DOHH2 (cell line): ENCODE measurements around the gene MAPK6.
"Not testable (repeated sequence)": the region's sequence is repeated elsewhere in the genome, so short reads cannot be mapped to it uniquely, and the experiment has no call there.

ENCODE experiments used
- H3F3A ChIP-seq: fragments of 200-600 bp; sonication (generic), shearing (Covaris generic); 2 replicates; pipeline ENCODE4 v1.6.0; 2016; ENCODE audit warnings: antibody characterized with exemption, mild to moderate bottlenecking; ENCODE audit not compliant: control insufficient read depth, insufficient read depth
- H3K27ac ChIP-seq: fragments of 200-600 bp; sonication (generic); 2 replicates; pipeline ENCODE4 v1.5.1; 2014; ENCODE audit warnings: low read depth, mild to moderate bottlenecking, low read length, moderate library complexity
- H3K27me3 ChIP-seq: fragments of 200-600 bp; sonication (generic); 2 replicates; pipeline ENCODE4 v1.6.1; 2014; ENCODE audit warnings: mild to moderate bottlenecking, low read length, mixed read lengths; ENCODE audit not compliant: control insufficient read depth
- H3K36me3 ChIP-seq: fragments of 200-600 bp; sonication (generic); 2 replicates; pipeline ENCODE4 v1.6.1; 2014; ENCODE audit warnings: mild to moderate bottlenecking, low read length, moderate library complexity, mixed read lengths; ENCODE audit not compliant: control insufficient read depth
- H3K4me1 ChIP-seq: fragments of 200-600 bp; sonication (generic); 2 replicates; pipeline ENCODE4 v1.6.1; 2014; ENCODE audit warnings: mild to moderate bottlenecking, low read length, mixed read lengths; ENCODE audit not compliant: control insufficient read depth
- H3K4me2 ChIP-seq: fragments of 200-600 bp; sonication (generic); 2 replicates; pipeline ENCODE4 v1.6.0; 2014; ENCODE audit warnings: mild to moderate bottlenecking, low read length, moderate library complexity
- H3K4me3 ChIP-seq: fragments of 200-600 bp; sonication (generic); 2 replicates; pipeline ENCODE4 v1.5.1; 2014; ENCODE audit warnings: mild to moderate bottlenecking, low read length, mixed read lengths
- H3K79me2 ChIP-seq: fragments of 200-600 bp; sonication (generic); 2 replicates; pipeline ENCODE4 v1.6.1; 2014; ENCODE audit warnings: mild to moderate bottlenecking, low read length, mixed read lengths; ENCODE audit not compliant: control insufficient read depth
- H3K9me2 ChIP-seq: fragments of 200-600 bp; sonication (generic); replicated peaks from 2 replicates; pipeline ENCODE4 v1.6.1; 2014; ENCODE audit warnings: mild to moderate bottlenecking, low read length, mixed read lengths; ENCODE audit not compliant: control insufficient read depth
- H3K9me3 ChIP-seq: fragments of 200-600 bp; sonication (generic); 2 replicates; pipeline ENCODE4 v1.6.1; 2014; ENCODE audit warnings: antibody characterized with exemption, low read length, mixed read lengths; ENCODE audit not compliant: control insufficient read depth, insufficient read depth
- H4K20me1 ChIP-seq: fragments of 200-600 bp; sonication (generic); 2 replicates; pipeline ENCODE4 v1.6.0; 2014; ENCODE audit warnings: low read depth, mild to moderate bottlenecking, antibody characterized with exemption, low read length, moderate library complexity; ENCODE audit not compliant: control insufficient read depth, insufficient read depth
- CTCF ChIP-seq: fragments of 200-600 bp; sonication (generic); IDR thresholded peaks from one replicate; pipeline ENCODE4 v1.5.1; 2014; ENCODE audit warnings: antibody characterized with exemption, mild to moderate bottlenecking, low read depth, low read length; ENCODE audit not compliant: poor library complexity, severe bottlenecking
- EZH2phosphoT487 ChIP-seq: fragments of 200-600 bp; sonication (generic); IDR thresholded peaks from 2 replicates; pipeline ENCODE4 v1.6.1; 2017; ENCODE audit warnings: borderline replicate concordance, mild to moderate bottlenecking, antibody characterized with exemption, low read length, moderate library complexity, mixed read lengths

The MAPK6 gene

DNA sequence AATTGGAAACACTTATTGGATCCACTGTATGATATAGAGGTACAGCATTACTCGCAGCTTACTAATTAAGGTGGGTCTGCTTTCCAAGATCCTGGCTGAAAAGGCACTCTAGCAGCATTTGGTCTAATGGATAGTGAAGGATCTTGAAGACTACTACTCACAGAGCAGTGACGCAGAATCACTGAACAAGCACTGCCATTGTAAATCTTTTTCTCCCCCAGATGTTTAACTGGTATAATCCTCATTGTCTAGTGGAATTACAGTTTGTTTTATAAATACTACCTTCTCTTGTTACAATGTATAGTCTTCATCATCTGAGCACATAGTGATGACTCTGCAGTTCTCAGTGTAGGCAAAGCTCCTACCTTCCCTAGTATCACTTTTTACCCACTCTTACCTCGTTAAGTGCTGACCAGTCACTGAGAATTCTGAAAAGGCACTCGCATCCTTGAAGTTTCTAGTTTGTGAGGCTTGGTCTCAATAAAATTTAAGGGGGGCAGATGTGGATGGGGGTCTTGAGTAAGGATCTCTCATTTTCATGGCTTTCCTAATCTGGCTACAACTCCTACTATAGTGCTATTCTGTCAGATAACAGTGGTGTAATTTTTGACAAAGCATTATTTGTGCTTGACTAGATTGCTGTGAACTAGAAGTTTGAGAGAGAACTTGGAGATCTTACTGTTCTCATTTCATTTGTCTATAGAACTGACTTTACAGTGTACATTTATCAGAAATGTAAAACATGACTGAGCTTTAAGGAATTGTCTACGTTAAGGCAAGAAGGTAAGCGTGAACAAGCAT lies 23.2 kb downstream of the MAPK6 start:
- H3K36me3 ChIP-seq = peaks cover 9% of the 10 kb centered on the region
- no peak overlapping the region for H3K27ac ChIP-seq
- H3K9me3 ChIP-seq = no peaks in the 10 kb centered on the region
- H3K4me3 ChIP-seq = no peak overlapping the region
- peaks cover 94% of the 10 kb centered on the region for H3K79me2 ChIP-seq
- H3K27me3 ChIP-seq = no peaks in the 10 kb centered on the region
- no peak overlapping the region for H3K4me2 ChIP-seq
- H4K20me1 ChIP-seq = no peaks in the 10 kb centered on the region
- H3K4me1 ChIP-seq = peaks cover 45% of the 10 kb centered on the region
- peaks cover 16% of the 10 kb centered on the region for H3F3A ChIP-seq
- no peak for TF ChIP-seq EZH2phosphoT487
- no peak for TF ChIP-seq CTCF
- H3K9me2 ChIP-seq = no peaks in the 10 kb centered on the region; the same call in 1 of the 2 replicates

DNA sequence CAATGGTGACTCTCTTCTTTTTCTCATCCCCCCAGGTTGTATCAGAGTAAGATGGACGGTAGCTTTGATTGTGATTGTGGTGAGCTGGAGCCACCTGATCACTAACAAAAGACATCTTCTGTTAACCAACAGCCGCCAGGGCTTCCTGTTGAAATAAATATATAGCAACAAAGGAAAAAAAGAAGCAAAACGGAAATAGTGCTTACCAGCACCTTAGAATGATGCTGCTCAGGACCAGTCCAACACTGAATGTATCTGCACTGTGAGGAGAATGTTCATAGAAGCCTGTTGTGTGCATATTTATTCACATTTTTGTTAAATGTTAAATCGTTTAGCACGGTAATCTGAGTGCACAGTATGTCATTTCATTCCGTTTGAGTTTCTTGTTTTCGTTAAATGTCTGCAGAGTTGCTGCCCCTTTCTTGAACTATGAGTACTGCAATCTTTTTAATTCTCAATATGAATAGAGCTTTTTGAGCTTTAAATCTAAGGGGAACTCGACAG lies 26.8 kb downstream of the MAPK6 start:
- H3K9me2 ChIP-seq, H4K20me1 ChIP-seq, H3K9me3 ChIP-seq, H3K27me3 ChIP-seq: not testable (repeated sequence)
- Histone ChIP-seq H3K4me2 (peak overlapping the region; percentile 91), H3K4me1 (peaks cover 35% of the 10 kb centered on the region), H3K4me3 (peak overlapping the region; percentile 68), H3K36me3 (peaks cover 30% of the 10 kb centered on the region), H3K27ac (peak overlapping the region; percentile 83), H3K79me2 (peaks cover 67% of the 10 kb centered on the region), H3F3A (peaks cover 16% of the 10 kb centered on the region)
- peak; percentile 41 for TF ChIP-seq CTCF

DNA sequence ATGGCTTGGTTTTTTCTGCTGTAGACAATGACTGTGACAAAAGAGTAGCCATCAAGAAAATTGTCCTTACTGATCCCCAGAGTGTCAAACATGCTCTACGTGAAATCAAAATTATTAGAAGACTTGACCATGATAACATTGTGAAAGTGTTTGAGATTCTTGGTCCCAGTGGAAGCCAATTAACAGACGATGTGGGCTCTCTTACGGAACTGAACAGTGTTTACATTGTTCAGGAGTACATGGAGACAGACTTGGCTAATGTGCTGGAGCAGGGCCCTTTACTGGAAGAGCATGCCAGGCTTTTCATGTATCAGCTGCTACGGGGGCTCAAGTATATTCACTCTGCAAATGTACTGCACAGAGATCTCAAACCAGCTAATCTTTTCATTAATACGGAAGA lies 27.5 kb downstream of the MAPK6 start:
- H3K36me3 ChIP-seq = peaks cover 30% of the 10 kb centered on the region
- H3F3A ChIP-seq = peaks cover 16% of the 10 kb centered on the region
- peaks cover 35% of the 10 kb centered on the region for H3K4me1 ChIP-seq
- H3K79me2 ChIP-seq = peaks cover 60% of the 10 kb centered on the region
- peak overlapping the region; percentile 83 for H3K27ac ChIP-seq
- not testable (repeated sequence) for H3K9me2 ChIP-seq, H4K20me1 ChIP-seq, H3K27me3 ChIP-seq, H3K9me3 ChIP-seq
- peak overlapping the region; percentile 91; the same call in 1 of the 2 replicates for H3K4me2 ChIP-seq
- peak overlapping the region; percentile 68 for H3K4me3 ChIP-seq

GRCh38 chr15:52050416-52050815 lies 31.4 kb downstream of the MAPK6 start:
- no peak for TF ChIP-seq CTCF
- Histone ChIP-seq H3K79me2 (peaks cover 22% of the 10 kb centered on the region), H3K4me2 (no peak overlapping the region), H3K9me3 (no peaks in the 10 kb centered on the region), H3K4me3 (no peak overlapping the region), H3K36me3 (peaks cover 42% of the 10 kb centered on the region), H3K27ac (no peak overlapping the region), H3K9me2 (no peaks in the 10 kb centered on the region; the same call in 1 of the 2 replicates), H4K20me1 (no peaks in the 10 kb centered on the region), H3K4me1 (peaks cover 15% of the 10 kb centered on the region), H3K27me3 (no peaks in the 10 kb centered on the region), H3F3A (peaks cover 4% of the 10 kb centered on the region)
